ENCODE measurements around the gene LBX1. TPM values are rescaled to one million over a fixed set of nuclear protein-coding genes. Genes with fewer than 3 reads are reported as not detected.
A peak's percentile ranks its signal among the peaks of the same experiment; 100 is the strongest.

LBX1 gene
- total and polyA plus RNA-seq, 2 donors (not counting 1 experiment from before 2014, with no cell fraction given), result not detected

- peaks cover 0 to 91% (median 74%) of the 10 kb centered on the region in 4 experiments for H3K27me3 ChIP-seq (replicated peaks in 1 of 4; ENCODE audit: control extremely low read depth in 1 of 4, control insufficient read depth in 3 of 4, insufficient read depth in 4 of 4, low read length in 3 of 4)
- POLR2A ChIA-PET, result no interaction called here
- H3K9me3 ChIP-seq (ENCODE audit: control extremely low read depth in 1 of 3, control insufficient read depth in 2 of 3, insufficient read depth in 1 of 3, low read length in 2 of 3), result peaks cover 0 to 64% (median 8%) of the 10 kb centered on the region in 3 donors
Measured at GRCh38 chr10:101224910-101225823, 4.1 kb downstream of the LBX1 start.

More at GRCh38 chr10:101224910-101225823, 4.1 kb downstream of the LBX1 start:
- Histone ChIP-seq H3K79me2 (ENCODE audit: control insufficient read depth, insufficient read depth, low read length) (no peaks in the 10 kb centered on the region), H3K4me1 (ENCODE audit: control insufficient read depth in 2 of 2, insufficient read depth in 2 of 2, low read length in 2 of 2) (peaks cover 63 to 86% of the 10 kb centered on the region in 2 donors), H3K4me3 (ENCODE audit: control extremely low read depth in 1 of 5, extremely low read depth in 1 of 5, insufficient read depth in 1 of 5, low read depth in 2 of 5, low read length in 4 of 5) (peak overlapping the region in 3 of 5 experiments; percentile 15 to 51 (median 29)), H4K20me1 (ENCODE audit: control insufficient read depth, insufficient read depth, low read length, poor library complexity, severe bottlenecking) (peaks cover 6% of the 10 kb centered on the region), H2AFZ (ENCODE audit: insufficient read depth, low read depth, low read length, poor library complexity, severe bottlenecking) (peak overlapping the region; percentile 33), H3K4me2 (replicated peaks; ENCODE audit: low read depth, low read length, poor library complexity, severe bottlenecking) (peak overlapping the region; percentile 85), H3K27ac (ENCODE audit: low read length in 2 of 2) (no peak overlapping the region), H3K9ac (ENCODE audit: low read length) (peak overlapping the region; percentile 58), H3K36me3 (replicated peaks in 1 of 2; ENCODE audit: control extremely low read depth in 1 of 2, control insufficient read depth in 1 of 2, extremely low read depth in 1 of 2, insufficient read depth in 2 of 2, low read length in 1 of 2) (no peaks in the 10 kb centered on the region)
- no peak overlapping the region for H3K27ac Mint-ChIP-seq
- WGBS (ENCODE audit: insufficient coverage), result 8% methylated on average over 52 of the region's 53 CpGs
- no peaks in the 10 kb centered on the region for H3K9me3 Mint-ChIP-seq (ENCODE audit: insufficient read depth)
- H3K4me3 Mint-ChIP-seq, result peak overlapping the region; percentile 83
- DNase-seq (peak; percentile 55), ATAC-seq (ENCODE audit: low read depth) (peak; percentile 41)
- H3K27me3 Mint-ChIP-seq, result peaks cover 62% of the 10 kb centered on the region
- intact Hi-C loops (cut with micrococcal nuclease), result loop anchor here (5.0 to 10.0 kb wide), 3 partner anchors 93 to 480 kb away; partner anchors contain the start of genes BTRC, PAX2 and TLX1
- no peak for TF ChIP-seq EZH2 (IDR thresholded peaks at IDR 0.05; ENCODE audit: borderline replicate concordance, insufficient read depth, low read depth, low read length, poor library complexity, severe bottlenecking)
- TF ChIP-seq, protein P1, sequence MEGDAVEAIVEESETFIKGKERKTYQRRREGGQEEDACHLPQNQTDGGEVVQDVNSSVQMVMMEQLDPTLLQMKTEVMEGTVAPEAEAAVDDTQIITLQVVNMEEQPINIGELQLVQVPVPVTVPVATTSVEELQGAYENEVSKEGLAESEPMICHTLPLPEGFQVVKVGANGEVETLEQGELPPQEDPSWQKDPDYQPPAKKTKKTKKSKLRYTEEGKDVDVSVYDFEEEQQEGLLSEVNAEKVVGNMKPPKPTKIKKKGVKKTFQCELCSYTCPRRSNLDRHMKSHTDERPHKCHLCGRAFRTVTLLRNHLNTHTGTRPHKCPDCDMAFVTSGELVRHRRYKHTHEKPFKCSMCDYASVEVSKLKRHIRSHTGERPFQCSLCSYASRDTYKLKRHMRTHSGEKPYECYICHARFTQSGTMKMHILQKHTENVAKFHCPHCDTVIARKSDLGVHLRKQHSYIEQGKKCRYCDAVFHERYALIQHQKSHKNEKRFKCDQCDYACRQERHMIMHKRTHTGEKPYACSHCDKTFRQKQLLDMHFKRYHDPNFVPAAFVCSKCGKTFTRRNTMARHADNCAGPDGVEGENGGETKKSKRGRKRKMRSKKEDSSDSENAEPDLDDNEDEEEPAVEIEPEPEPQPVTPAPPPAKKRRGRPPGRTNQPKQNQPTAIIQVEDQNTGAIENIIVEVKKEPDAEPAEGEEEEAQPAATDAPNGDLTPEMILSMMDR (IDR thresholded peaks at IDR 0.05), result no peak
- CTCF ChIA-PET, result interaction anchor here (2.1 to 5.4 kb wide), 2 partner anchors 11 to 12 kb away, joined by 14 to 19 read pairs; no protein-coding TSS in a partner anchor
- peaks cover 54% of the 10 kb centered on the region for H3K4me1 Mint-ChIP-seq
